WTC11 (cell line): ENCODE measurements around the gene METTL13.

Experiments used
- ATF3 ChIP-seq: sonication (generic); formaldehyde crosslinking; conservative IDR thresholded peaks from 2 replicates; pipeline ENCODE4 v1.8.1; 2022; ENCODE audit warnings: mild to moderate bottlenecking, missing genetic modification reagents
- CTCF ChIP-seq: fragments of 200-600 bp; IDR thresholded peaks from 2 replicates; pipeline ENCODE4 v1.8.0; 2022; ENCODE audit warnings: antibody characterized with exemption
- ETV6 ChIP-seq: sonication (generic); formaldehyde crosslinking; IDR thresholded peaks from 2 replicates; pipeline ENCODE4 v1.8.1; 2022; ENCODE audit warnings: mild to moderate bottlenecking, missing genetic modification reagents
- JAZF1 ChIP-seq: fragments of 250-450 bp; sonication (Bioruptor Pico); IDR thresholded peaks from 2 replicates; pipeline ENCODE4 v1.9.0; 2021; ENCODE audit warnings: moderate library complexity, mild to moderate bottlenecking, inconsistent platforms
- MXD4 ChIP-seq: fragments of 250-450 bp; sonication (Bioruptor Pico); IDR thresholded peaks from 2 replicates; pipeline ENCODE4 v1.8.0; 2021; ENCODE audit warnings: mild to moderate bottlenecking, moderate library complexity, borderline replicate concordance
- NFE2L1 ChIP-seq: sonication (generic); formaldehyde crosslinking; IDR thresholded peaks from 2 replicates; pipeline ENCODE4 v1.8.1; 2023; ENCODE audit warnings: missing genetic modification reagents
- NR3C1 ChIP-seq: sonication (generic); formaldehyde crosslinking; conservative IDR thresholded peaks from 2 replicates; pipeline ENCODE4 v1.8.1; 2023; ENCODE audit warnings: low read depth, mild to moderate bottlenecking, missing genetic modification reagents
- SMAD3 ChIP-seq: sonication (generic); formaldehyde crosslinking; IDR thresholded peaks from 2 replicates; pipeline ENCODE4 v1.8.0; 2022; ENCODE audit warnings: missing genetic modification reagents, mild to moderate bottlenecking, borderline replicate concordance
- TEAD1 ChIP-seq: sonication (generic); formaldehyde crosslinking; IDR thresholded peaks from 2 replicates; pipeline ENCODE4 v1.8.0; 2022; ENCODE audit warnings: mild to moderate bottlenecking, missing genetic modification reagents
- TEAD4 ChIP-seq: sonication (generic); formaldehyde crosslinking; IDR thresholded peaks from 2 replicates; pipeline ENCODE4 v1.8.0; 2022; ENCODE audit warnings: mild to moderate bottlenecking, missing genetic modification reagents
- ZNF317 ChIP-seq: sonication (generic); formaldehyde crosslinking; IDR thresholded peaks from 2 replicates; pipeline ENCODE4 v1.8.1; 2023; ENCODE audit warnings: low read depth, mild to moderate bottlenecking, moderate library complexity, missing genetic modification reagents, borderline replicate concordance
- TF ChIP-seq, protein P1 (sequence below): fragments of 250-450 bp; sonication (Bioruptor Pico); IDR thresholded peaks from 2 replicates; pipeline ENCODE4 v2.1.2; 2022; ENCODE audit warnings: mild to moderate bottlenecking, moderate library complexity

- no peak for TF ChIP-seq SMAD3 (CRISPR knock-in tag)
- no peak for TF ChIP-seq CTCF
- no peak for TF ChIP-seq NFE2L1
- TF ChIP-seq ZNF317 (CRISPR knock-in tag): no peak
- TF ChIP-seq MXD4 (CRISPR knock-in tag): no peak
- TF ChIP-seq, protein P1, sequence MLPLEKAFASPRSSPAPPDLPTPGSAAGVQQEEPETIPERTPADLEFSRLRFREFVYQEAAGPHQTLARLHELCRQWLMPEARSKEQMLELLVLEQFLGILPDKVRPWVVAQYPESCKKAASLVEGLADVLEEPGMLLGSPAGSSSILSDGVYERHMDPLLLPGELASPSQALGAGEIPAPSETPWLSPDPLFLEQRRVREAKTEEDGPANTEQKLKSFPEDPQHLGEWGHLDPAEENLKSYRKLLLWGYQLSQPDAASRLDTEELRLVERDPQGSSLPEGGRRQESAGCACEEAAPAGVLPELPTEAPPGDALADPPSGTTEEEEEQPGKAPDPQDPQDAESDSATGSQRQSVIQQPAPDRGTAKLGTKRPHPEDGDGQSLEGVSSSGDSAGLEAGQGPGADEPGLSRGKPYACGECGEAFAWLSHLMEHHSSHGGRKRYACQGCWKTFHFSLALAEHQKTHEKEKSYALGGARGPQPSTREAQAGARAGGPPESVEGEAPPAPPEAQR: no peak
- TF ChIP-seq NR3C1 (CRISPR knock-in tag): no peak
- no peak for TF ChIP-seq JAZF1
- TF ChIP-seq ATF3 (CRISPR knock-in tag): no peak
- no peak for TF ChIP-seq TEAD1 (CRISPR knock-in tag)
- TF ChIP-seq ETV6 (CRISPR knock-in tag): no peak
- TF ChIP-seq TEAD4 (CRISPR knock-in tag): no peak
Observed at GRCh38 chr1:171736196-171736595, 45.3 kb upstream of the METTL13 start.
